ENCODE data around the gene HOXA7.

Gene HOXA7

DNA sequence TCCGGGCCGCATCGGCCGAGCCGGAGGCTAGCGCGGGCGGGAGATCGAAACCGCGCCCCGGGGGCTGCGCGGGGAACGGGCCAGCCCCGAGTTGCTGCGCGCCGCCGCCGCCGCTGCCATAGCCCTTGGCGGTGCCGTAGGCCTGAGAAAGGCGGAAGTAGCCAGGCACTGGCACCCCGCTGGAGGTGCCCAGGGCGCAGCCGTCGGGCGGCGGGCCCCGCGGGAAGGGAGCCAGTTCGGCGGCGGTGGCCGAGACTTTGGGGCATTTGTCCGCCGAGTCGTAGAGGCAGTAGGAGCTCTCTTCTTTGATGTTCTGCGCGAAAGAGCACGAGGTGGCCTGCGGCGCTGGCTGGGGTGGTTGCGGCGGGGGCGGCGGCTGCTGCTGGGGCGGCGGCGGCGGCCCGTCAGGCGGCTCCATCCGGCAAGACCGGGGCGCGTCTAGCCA lies 17.1 kb upstream of the HOXA7 start:
- no peaks in the 10 kb centered on the region for H3K9me3 ChIP-seq (ENCODE audit: control extremely low read depth in 1 of 5, control insufficient read depth in 4 of 5, insufficient read depth in 2 of 5, low read depth in 1 of 5, low read length in 4 of 5)
- ChIA-PET POLR2A (interaction anchor here (0.6 to 2.7 kb wide), 3 partner anchors 12 to 506 kb away, joined by 3 to 17 read pairs (median 3); no protein-coding TSS in a partner anchor), CTCF (interaction anchor here (0.9 to 11.1 kb wide), 10 partner anchors 11 to 805 kb away, joined by 3 to 84 read pairs (median 3); no protein-coding TSS in a partner anchor)
- H3K4me3 ChIP-seq (ENCODE audit: control insufficient read depth in 1 of 7, extremely low read depth in 1 of 7, insufficient read depth in 4 of 7, low read depth in 2 of 7, low read length in 6 of 7), result peak overlapping the region; percentile 78 to 100 (median 85)
- H3K4me1 ChIP-seq (ENCODE audit: control extremely low read depth in 1 of 4, control insufficient read depth in 4 of 4, insufficient read depth in 4 of 4, low read length in 3 of 4), result peaks cover 4 to 43% (median 23%) of the 10 kb centered on the region in 4 experiments
- WGBS (ENCODE audit: insufficient coverage), result under 1% methylated on average over 40 of the region's 59 CpGs
- peaks cover 0 to 11% (median 0%) of the 10 kb centered on the region in 5 experiments for H3K27me3 ChIP-seq (replicated peaks in 2 of 5; ENCODE audit: control insufficient read depth in 4 of 5, insufficient read depth in 5 of 5, low read length in 4 of 5)
- H3K36me3 ChIP-seq (ENCODE audit: control insufficient read depth in 4 of 4, insufficient read depth in 4 of 4, low read length in 3 of 4), result peaks cover 0 to 25% (median 4%) of the 10 kb centered on the region in 4 experiments
- H3K27ac ChIP-seq (ENCODE audit: insufficient read depth in 1 of 2, low read depth in 1 of 2, low read length in 2 of 2, poor library complexity in 1 of 2, severe bottlenecking in 2 of 2), result peak overlapping the region; percentile 92 to 96
- peak in 2 of 3 donors; percentile 77 to 85 for DNase-seq

DNA sequence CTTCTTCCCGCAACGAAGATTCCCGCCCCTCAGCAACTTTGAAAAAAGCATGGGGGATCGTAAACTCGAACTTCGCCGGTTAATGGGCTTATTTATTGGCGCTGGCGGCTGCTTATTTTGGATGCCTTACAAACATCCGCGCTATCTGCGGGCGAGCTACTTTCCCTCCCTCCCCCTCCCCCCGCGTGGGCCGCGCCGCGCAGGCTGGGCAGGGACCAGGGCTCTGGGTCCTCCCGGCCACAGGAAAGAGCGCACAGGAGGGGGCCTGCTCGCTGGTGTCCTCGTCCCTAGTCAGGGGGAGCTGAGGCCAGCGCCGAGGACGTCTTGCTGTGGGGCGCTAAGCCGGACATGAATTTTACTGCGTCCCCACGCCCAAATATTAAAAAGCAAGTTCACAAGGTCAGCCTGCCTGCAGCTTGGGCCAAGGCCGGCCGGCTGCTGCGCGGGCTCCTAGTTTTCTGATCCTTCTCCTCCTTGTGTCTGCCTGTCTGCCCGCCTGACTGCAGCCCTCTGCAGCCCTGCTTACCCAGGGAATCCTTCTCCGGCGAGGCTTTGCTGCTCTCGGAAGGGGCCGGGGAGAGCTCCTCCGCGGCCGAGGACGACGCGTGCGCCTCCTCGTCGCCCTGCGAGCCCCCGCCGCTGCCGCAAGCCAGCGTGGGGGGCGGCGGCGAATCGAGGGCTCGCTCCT lies 16.5 kb upstream of the HOXA7 start:
- no peak for DNase-seq
- peaks cover 0 to 7% (median 0%) of the 10 kb centered on the region in 5 experiments for H3K27me3 ChIP-seq (replicated peaks in 2 of 5; ENCODE audit: control insufficient read depth in 4 of 5, insufficient read depth in 5 of 5, low read length in 4 of 5)
- WGBS (ENCODE audit: insufficient coverage), result 0% methylated on average over 55 of the region's 58 CpGs
- ChIA-PET CTCF (interaction anchor here (0.8 to 11.1 kb wide), 10 partner anchors 11 to 804 kb away, joined by 3 to 84 read pairs (median 4); partner anchors contain the start of gene HOXA7), POLR2A (interaction anchor here (0.6 to 2.7 kb wide), 3 partner anchors 11 to 505 kb away, joined by 3 to 17 read pairs (median 3); no protein-coding TSS in a partner anchor)
- peak overlapping the region; percentile 78 to 100 (median 85) for H3K4me3 ChIP-seq (ENCODE audit: control insufficient read depth in 1 of 7, extremely low read depth in 1 of 7, insufficient read depth in 4 of 7, low read depth in 2 of 7, low read length in 6 of 7)
- peak overlapping the region; percentile 92 to 96 for H3K27ac ChIP-seq (ENCODE audit: insufficient read depth in 1 of 2, low read depth in 1 of 2, low read length in 2 of 2, poor library complexity in 1 of 2, severe bottlenecking in 2 of 2)
- no peaks in the 10 kb centered on the region for H3K9me3 ChIP-seq (ENCODE audit: control extremely low read depth in 1 of 5, control insufficient read depth in 4 of 5, insufficient read depth in 2 of 5, low read depth in 1 of 5, low read length in 4 of 5)
- H3K36me3 ChIP-seq (ENCODE audit: control insufficient read depth in 4 of 4, insufficient read depth in 4 of 4, low read length in 3 of 4), result peaks cover 0 to 30% (median 4%) of the 10 kb centered on the region in 4 experiments
- peaks cover 4 to 48% (median 27%) of the 10 kb centered on the region in 4 experiments for H3K4me1 ChIP-seq (ENCODE audit: control extremely low read depth in 1 of 4, control insufficient read depth in 4 of 4, insufficient read depth in 4 of 4, low read length in 3 of 4)

DNA sequence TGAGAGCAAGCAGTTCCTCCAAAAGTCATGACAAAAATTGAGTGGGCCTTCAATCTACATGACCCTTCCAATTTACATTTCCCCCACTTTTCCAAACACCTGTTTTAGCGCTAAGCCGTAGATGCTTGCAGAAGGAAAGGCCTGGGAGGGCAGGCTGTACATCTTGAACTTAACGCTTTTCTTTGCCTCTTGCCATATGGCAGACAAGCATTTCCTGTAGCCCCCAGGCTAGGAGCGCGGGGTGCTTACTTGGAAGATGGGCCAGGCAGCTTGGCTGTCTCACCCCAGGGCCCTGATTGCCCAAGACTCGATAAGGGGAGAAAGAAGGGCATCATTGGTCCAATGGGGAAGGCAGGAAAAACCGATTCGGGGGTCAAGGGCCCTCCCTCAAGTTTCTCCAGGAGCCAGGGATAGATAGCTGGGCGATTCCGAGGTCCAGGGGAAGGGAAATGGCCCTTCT lies 15.9 kb upstream of the HOXA7 start:
- peak overlapping the region; percentile 78 to 100 (median 85) for H3K4me3 ChIP-seq (ENCODE audit: control insufficient read depth in 1 of 7, extremely low read depth in 1 of 7, insufficient read depth in 4 of 7, low read depth in 2 of 7, low read length in 6 of 7)
- peaks cover 8 to 54% (median 33%) of the 10 kb centered on the region in 4 experiments for H3K4me1 ChIP-seq (ENCODE audit: control extremely low read depth in 1 of 4, control insufficient read depth in 4 of 4, insufficient read depth in 4 of 4, low read length in 3 of 4)
- peaks cover 0 to 34% (median 4%) of the 10 kb centered on the region in 4 experiments for H3K36me3 ChIP-seq (ENCODE audit: control insufficient read depth in 4 of 4, insufficient read depth in 4 of 4, low read length in 3 of 4)
- 0% methylated on average over 10 of the region's 10 CpGs for WGBS (ENCODE audit: insufficient coverage)
- peaks cover 0 to 2% (median 0%) of the 10 kb centered on the region in 5 experiments for H3K27me3 ChIP-seq (replicated peaks in 2 of 5; ENCODE audit: control insufficient read depth in 4 of 5, insufficient read depth in 5 of 5, low read length in 4 of 5)
- POLR2A ChIA-PET, result interaction anchor here (2.4 to 2.7 kb wide), 2 partner anchors 10 to 15 kb away, joined by 6 to 17 read pairs; no protein-coding TSS in a partner anchor
- H3K27ac ChIP-seq (ENCODE audit: insufficient read depth in 1 of 2, low read depth in 1 of 2, low read length in 2 of 2, poor library complexity in 1 of 2, severe bottlenecking in 2 of 2), result peak overlapping the region; percentile 92 to 96
- CTCF ChIA-PET, result interaction anchor here (0.8 to 11.1 kb wide), 9 partner anchors 10 to 800 kb away, joined by 3 to 84 read pairs (median 4); partner anchors contain the start of gene HOXA7
- no peaks in the 10 kb centered on the region for H3K9me3 ChIP-seq (ENCODE audit: control extremely low read depth in 1 of 5, control insufficient read depth in 4 of 5, insufficient read depth in 2 of 5, low read depth in 1 of 5, low read length in 4 of 5)
- DNase-seq, result no peak

DNA sequence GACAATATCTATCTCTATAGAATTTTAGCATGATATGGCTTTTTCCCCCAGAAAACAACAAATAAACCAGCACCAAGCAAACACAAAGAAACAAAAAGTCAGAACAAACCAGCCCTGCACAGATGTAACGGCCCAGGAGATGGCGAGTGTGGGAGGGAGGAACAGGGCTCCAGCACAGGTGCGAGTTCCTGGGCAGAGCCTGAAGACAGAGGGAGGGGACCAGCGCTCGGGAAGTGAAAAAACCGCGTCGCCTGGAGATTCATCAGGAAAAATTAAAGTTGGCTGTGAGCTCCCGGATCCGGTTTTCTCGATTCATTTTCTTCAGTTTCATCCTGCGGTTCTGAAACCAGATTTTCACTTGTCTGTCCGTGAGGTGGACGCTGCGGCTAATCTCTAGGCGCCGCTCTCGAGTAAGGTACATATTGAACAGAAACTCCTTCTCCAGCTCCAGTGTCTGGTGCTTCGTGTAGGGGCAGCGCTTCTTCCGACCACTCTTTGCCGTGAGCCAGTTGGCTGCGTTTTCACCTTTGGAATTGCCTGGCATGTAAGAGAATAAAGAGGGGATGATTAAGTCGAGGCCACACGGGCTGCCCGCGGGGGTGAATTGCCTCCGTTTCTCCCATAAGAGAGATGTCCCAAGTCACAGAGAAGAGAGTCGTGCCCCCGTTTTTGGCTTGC lies 15.3 kb upstream of the HOXA7 start:
- Histone ChIP-seq H3K4me1 (ENCODE audit: control extremely low read depth in 1 of 4, control insufficient read depth in 4 of 4, insufficient read depth in 4 of 4, low read length in 3 of 4) (peaks cover 9 to 60% (median 38%) of the 10 kb centered on the region in 4 experiments), H3K27me3 (replicated peaks in 2 of 5; ENCODE audit: control insufficient read depth in 4 of 5, insufficient read depth in 5 of 5, low read length in 4 of 5) (peaks cover 0 to 2% (median 0%) of the 10 kb centered on the region in 5 experiments), H3K27ac (ENCODE audit: insufficient read depth in 1 of 2, low read depth in 1 of 2, low read length in 2 of 2, poor library complexity in 1 of 2, severe bottlenecking in 2 of 2) (peak overlapping the region; percentile 92 to 96), H3K4me3 (ENCODE audit: control insufficient read depth in 1 of 7, extremely low read depth in 1 of 7, insufficient read depth in 4 of 7, low read depth in 2 of 7, low read length in 6 of 7) (peak overlapping the region; percentile 78 to 100 (median 85)), H3K36me3 (ENCODE audit: control insufficient read depth in 4 of 4, insufficient read depth in 4 of 4, low read length in 3 of 4) (peaks cover 0 to 34% (median 4%) of the 10 kb centered on the region in 4 experiments), H3K9me3 (ENCODE audit: control extremely low read depth in 1 of 5, control insufficient read depth in 4 of 5, insufficient read depth in 2 of 5, low read depth in 1 of 5, low read length in 4 of 5) (no peaks in the 10 kb centered on the region)
- ChIA-PET CTCF (interaction anchor here (0.8 to 11.1 kb wide), 6 partner anchors 8 to 21 kb away, joined by 3 to 84 read pairs (median 14); partner anchors contain the start of gene HOXA7), POLR2A (interaction anchor here (0.9 to 2.7 kb wide), 4 partner anchors 10 to 19 kb away, joined by 3 to 17 read pairs (median 4); partner anchors contain the start of gene HOXA3)
- DNase-seq, result peak in 1 of 3 donors; percentile 60
- under 1% methylated on average over 30 of the region's 30 CpGs for WGBS (ENCODE audit: insufficient coverage)

DNA sequence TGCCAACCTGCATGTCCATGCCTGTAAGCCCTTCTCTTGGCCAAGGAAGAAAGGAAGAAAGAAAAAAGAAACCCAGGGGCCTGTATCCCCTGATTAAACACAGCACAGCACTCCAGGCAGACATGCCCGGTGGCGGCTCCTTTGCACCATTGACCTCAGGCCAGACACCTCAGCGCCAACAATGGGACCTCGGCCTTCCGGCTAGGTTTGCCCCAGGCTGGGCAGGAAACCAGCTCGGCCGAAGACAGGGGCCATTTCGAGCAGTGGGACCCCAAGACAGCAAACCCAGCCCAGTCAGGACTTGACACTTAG lies 14.8 kb upstream of the HOXA7 start:
- POLR2A ChIA-PET, result interaction anchor here (0.9 to 2.7 kb wide), 4 partner anchors 9 to 19 kb away, joined by 3 to 17 read pairs (median 4); partner anchors contain the start of gene HOXA3
- DNase-seq, result no peak
- WGBS (ENCODE audit: insufficient coverage), result no CpG with 5 or more reads among the region's 8 CpGs
- Histone ChIP-seq H3K27me3 (replicated peaks in 2 of 5; ENCODE audit: control insufficient read depth in 4 of 5, insufficient read depth in 5 of 5, low read length in 4 of 5) (peaks cover 0 to 2% (median 0%) of the 10 kb centered on the region in 5 experiments), H3K36me3 (ENCODE audit: control insufficient read depth in 4 of 4, insufficient read depth in 4 of 4, low read length in 3 of 4) (peaks cover 0 to 34% (median 4%) of the 10 kb centered on the region in 4 experiments), H3K4me3 (ENCODE audit: control insufficient read depth in 1 of 7, extremely low read depth in 1 of 7, insufficient read depth in 4 of 7, low read depth in 2 of 7, low read length in 6 of 7) (peak overlapping the region; percentile 78 to 100 (median 85)), H3K9me3 (ENCODE audit: control extremely low read depth in 1 of 5, control insufficient read depth in 4 of 5, insufficient read depth in 2 of 5, low read depth in 1 of 5, low read length in 4 of 5) (no peaks in the 10 kb centered on the region), H3K27ac (ENCODE audit: insufficient read depth in 1 of 2, low read depth in 1 of 2, low read length in 2 of 2, poor library complexity in 1 of 2, severe bottlenecking in 2 of 2) (peak overlapping the region; percentile 92 to 96), H3K4me1 (ENCODE audit: control extremely low read depth in 1 of 4, control insufficient read depth in 4 of 4, insufficient read depth in 4 of 4, low read length in 3 of 4) (peaks cover 9 to 64% (median 43%) of the 10 kb centered on the region in 4 experiments)
- CTCF ChIA-PET, result interaction anchor here (0.8 to 11.1 kb wide), 5 partner anchors 8 to 21 kb away, joined by 3 to 84 read pairs (median 19); partner anchors contain the start of gene HOXA7
